PC-9 (cell line): ENCODE results near the gene JPH4. TPM values are rescaled to one million over a fixed set of nuclear protein-coding genes. Genes with fewer than 3 reads are reported as not detected.

ENCODE experiments used
- BruUV-seq: library from RNA; stranded (reverse); fragments of 400-500 nt; replicated peaks from 2 replicates; lab custom pipeline; 2021; lab: Mats Ljungman, UMichigan
- CTCF ChIA-PET: fragments of 300-600 bp; sonication (Branson Sonifier 250); formaldehyde crosslinking; loops from one replicate; lab custom pipeline; 2022; ENCODE audit warnings: antibody characterized with exemption; lab: Charles Lee
- POLR2A ChIA-PET: fragments of 300-600 bp; sonication (Branson Sonifier 250); formaldehyde crosslinking; loops from one replicate; lab custom pipeline; 2022; ENCODE audit warnings: antibody characterized with exemption; ENCODE audit not compliant: unreplicated experiment; lab: Charles Lee
- DNase-seq, 2 experiments: peaks; one replicate each; pipeline versions ENCODE4 v3.0.0 to v3.0.0-alpha.2; 2015 to 2022; ENCODE audit warnings: mixed read lengths in 1 of 2
- H2AFZ ChIP-seq: fragments of 200-600 bp; sonication (generic); 2 replicates; pipeline ENCODE4 v1.8.1; 2017; ENCODE audit warnings: antibody characterized with exemption
- H3F3A ChIP-seq: fragments of 200-600 bp; sonication (generic); 2 replicates; pipeline ENCODE4 v1.8.1; 2017; ENCODE audit warnings: antibody characterized with exemption, mild to moderate bottlenecking, low read depth; ENCODE audit not compliant: insufficient read depth
- H3K27ac ChIP-seq: fragments of 200-600 bp; sonication (generic); 2 replicates; pipeline ENCODE4 v1.6.1; 2016; ENCODE audit warnings: mixed run types
- H3K27me3 ChIP-seq: fragments of 200-600 bp; sonication (generic); 2 replicates; pipeline ENCODE4 v1.6.1; 2016; ENCODE audit warnings: low read depth, mixed run types; ENCODE audit not compliant: insufficient read depth
- H3K36me3 ChIP-seq: fragments of 200-600 bp; sonication (generic); 2 replicates; pipeline ENCODE4 v1.6.1; 2016; ENCODE audit warnings: low read depth, mixed run types
- H3K4me1 ChIP-seq: fragments of 200-600 bp; sonication (generic); replicated peaks from 2 replicates; pipeline ENCODE4 v1.6.1; 2016; ENCODE audit warnings: mixed run types; ENCODE audit not compliant: insufficient read depth
- H3K4me2 ChIP-seq: fragments of 200-600 bp; sonication (generic); 2 replicates; pipeline ENCODE4 v1.6.1; 2017; ENCODE audit warnings: mixed run types
- H3K4me3 ChIP-seq: fragments of 200-600 bp; sonication (generic); 2 replicates; pipeline ENCODE4 v1.6.1; 2016; ENCODE audit warnings: mixed run types
- H3K79me2 ChIP-seq: fragments of 200-600 bp; sonication (generic); 2 replicates; pipeline ENCODE4 v1.6.1; 2017; ENCODE audit warnings: low read depth, mixed run types
- H3K9me2 ChIP-seq: fragments of 200-600 bp; sonication (generic); 2 replicates; pipeline ENCODE4 v1.8.1; 2017; ENCODE audit warnings: mild to moderate bottlenecking; ENCODE audit not compliant: insufficient read depth
- H3K9me3 ChIP-seq: fragments of 200-600 bp; sonication (generic); 2 replicates; pipeline ENCODE4 v1.8.1; 2016; ENCODE audit warnings: low read depth; ENCODE audit not compliant: insufficient read depth
- H4K20me1 ChIP-seq: fragments of 200-600 bp; sonication (generic); 2 replicates; pipeline ENCODE4 v1.8.1; 2017; ENCODE audit not compliant: insufficient read depth
- EZH2 ChIP-seq: fragments of 200-600 bp; sonication (generic); IDR thresholded peaks from 2 replicates; pipeline ENCODE4 v1.8.0; 2017; ENCODE audit warnings: antibody characterized with exemption, low read depth
- intact Hi-C: fragments of 100-400 bp; cut with micrococcal nuclease; formaldehyde crosslinking; loops from one replicate; pipeline ENCODE4 v1.10.0; 2022; ENCODE audit not compliant: unreplicated experiment
- total RNA-seq: library from RNA; stranded (reverse); gene quantifications from 2 replicates; pipeline ENCODE4 v1.2.3, GENCODE V29; 2021
- TF ChIP-seq, protein P1 (sequence below): fragments of 200-600 bp; sonication (generic); conservative IDR thresholded peaks from 2 replicates; pipeline ENCODE4 v1.6.1; 2017; ENCODE audit warnings: mixed run types, antibody characterized with exemption, mild to moderate bottlenecking, moderate library complexity

Gene JPH4
- total RNA-seq, 1 experiment from 2014 or later = not detected

DNA sequence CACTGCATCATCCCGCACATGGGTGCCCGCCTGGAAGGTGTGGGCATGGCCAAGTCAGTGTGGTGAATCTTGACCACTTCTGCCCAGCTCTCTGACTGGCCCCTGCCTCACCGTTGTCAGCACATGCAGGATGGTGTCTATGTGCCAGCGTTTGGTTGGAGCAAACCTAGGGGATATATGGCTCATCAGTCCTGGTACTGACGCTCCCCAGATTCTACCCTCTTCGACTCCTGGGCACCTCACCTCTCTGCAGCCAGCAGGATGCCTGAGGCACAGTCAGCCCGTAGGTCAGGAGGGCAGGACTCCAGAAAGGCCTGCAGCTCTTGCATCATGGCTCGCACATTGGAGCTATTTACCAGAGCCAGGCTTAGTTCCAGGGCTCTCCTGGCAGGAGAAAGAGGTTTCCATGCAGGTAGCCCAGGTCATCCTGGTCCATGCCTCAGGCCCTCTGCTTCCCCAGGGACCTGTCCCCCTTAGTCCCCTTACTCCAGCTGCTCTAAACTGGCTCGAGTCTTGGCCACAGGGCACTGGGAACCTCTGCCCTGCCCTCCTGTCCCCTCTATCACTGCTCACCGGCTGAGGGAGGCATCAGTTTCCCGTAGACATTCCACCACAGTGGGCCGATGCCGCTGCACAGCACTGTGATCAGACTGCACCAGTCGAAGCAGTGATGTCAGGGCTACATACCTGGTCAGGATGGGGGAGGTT is 15.0 kb downstream of the JPH4 start:
- Histone ChIP-seq H3K27me3 (no peaks in the 10 kb centered on the region), H4K20me1 (no peaks in the 10 kb centered on the region; the same call in 1 of the 2 replicates), H3K79me2 (peaks cover 13% of the 10 kb centered on the region), H3F3A (peaks cover 9% of the 10 kb centered on the region), H2AFZ (no peak overlapping the region), H3K9me2 (no peaks in the 10 kb centered on the region), H3K4me2 (no peak overlapping the region), H3K27ac (no peak overlapping the region), H3K4me1 (peaks cover 14% of the 10 kb centered on the region), H3K4me3 (no peak overlapping the region), H3K36me3 (no peaks in the 10 kb centered on the region), H3K9me3 (no peaks in the 10 kb centered on the region)
- intact Hi-C loops = no loop called here
- CTCF ChIA-PET = no interaction called here
- no TSS peak for BruUV-seq
- DNase-seq = no peak
- no peak for TF ChIP-seq EZH2
- TF ChIP-seq, protein P1, sequence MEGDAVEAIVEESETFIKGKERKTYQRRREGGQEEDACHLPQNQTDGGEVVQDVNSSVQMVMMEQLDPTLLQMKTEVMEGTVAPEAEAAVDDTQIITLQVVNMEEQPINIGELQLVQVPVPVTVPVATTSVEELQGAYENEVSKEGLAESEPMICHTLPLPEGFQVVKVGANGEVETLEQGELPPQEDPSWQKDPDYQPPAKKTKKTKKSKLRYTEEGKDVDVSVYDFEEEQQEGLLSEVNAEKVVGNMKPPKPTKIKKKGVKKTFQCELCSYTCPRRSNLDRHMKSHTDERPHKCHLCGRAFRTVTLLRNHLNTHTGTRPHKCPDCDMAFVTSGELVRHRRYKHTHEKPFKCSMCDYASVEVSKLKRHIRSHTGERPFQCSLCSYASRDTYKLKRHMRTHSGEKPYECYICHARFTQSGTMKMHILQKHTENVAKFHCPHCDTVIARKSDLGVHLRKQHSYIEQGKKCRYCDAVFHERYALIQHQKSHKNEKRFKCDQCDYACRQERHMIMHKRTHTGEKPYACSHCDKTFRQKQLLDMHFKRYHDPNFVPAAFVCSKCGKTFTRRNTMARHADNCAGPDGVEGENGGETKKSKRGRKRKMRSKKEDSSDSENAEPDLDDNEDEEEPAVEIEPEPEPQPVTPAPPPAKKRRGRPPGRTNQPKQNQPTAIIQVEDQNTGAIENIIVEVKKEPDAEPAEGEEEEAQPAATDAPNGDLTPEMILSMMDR = no peak
- POLR2A ChIA-PET = no interaction called here

DNA sequence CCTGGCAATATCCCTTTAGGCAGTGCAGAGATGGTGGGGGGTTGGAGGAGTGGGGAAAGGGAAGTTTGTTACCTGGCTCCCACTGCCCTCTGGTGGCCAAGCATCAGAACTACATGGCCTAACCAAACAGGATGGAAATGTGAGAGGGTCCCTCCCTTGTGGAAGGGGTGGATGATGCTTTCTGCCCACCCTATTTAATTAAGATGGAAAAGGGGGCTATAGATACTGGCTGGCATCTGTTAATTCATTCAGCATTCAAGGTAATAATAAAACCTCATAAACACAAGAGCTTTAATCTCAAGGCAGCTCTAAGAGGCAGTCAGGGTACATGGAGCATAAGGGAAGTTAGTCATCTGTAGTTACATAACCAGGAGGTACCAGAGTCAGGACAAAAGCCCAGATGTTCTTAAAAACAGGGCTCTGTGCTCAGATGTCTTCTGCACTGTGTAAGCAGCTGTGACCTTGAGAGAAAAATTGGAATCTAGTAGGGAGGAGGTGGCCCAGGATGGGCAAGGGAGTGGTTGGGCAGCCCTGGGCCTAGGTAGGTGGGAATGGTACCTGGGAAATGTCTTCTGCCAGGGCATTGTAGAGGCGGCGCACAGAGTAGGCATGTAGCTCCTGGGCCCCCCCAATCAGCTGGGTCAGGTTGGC is 15.6 kb downstream of the JPH4 start:
- H2AFZ ChIP-seq = no peak overlapping the region
- H4K20me1 ChIP-seq = no peaks in the 10 kb centered on the region; the same call in 1 of the 2 replicates
- ChIA-PET CTCF (no interaction called here), POLR2A (no interaction called here)
- peak in 1 of 2 experiments; percentile 19 for DNase-seq
- no peaks in the 10 kb centered on the region for H3K9me3 ChIP-seq
- H3K4me1 ChIP-seq = peaks cover 7% of the 10 kb centered on the region
- peaks cover 13% of the 10 kb centered on the region for H3K79me2 ChIP-seq
- no peak overlapping the region for H3K4me2 ChIP-seq
- H3K27ac ChIP-seq = no peak overlapping the region
- no TSS peak for BruUV-seq
- intact Hi-C loops = loop anchor here (1.0 kb wide), 1 partner anchor 85 kb away; no protein-coding TSS in a partner anchor
- TF ChIP-seq, protein P1 = peak; percentile 86
- TF ChIP-seq EZH2 = no peak
- peaks cover 9% of the 10 kb centered on the region for H3F3A ChIP-seq
- no peaks in the 10 kb centered on the region for H3K36me3 ChIP-seq
- H3K27me3 ChIP-seq = no peaks in the 10 kb centered on the region
- H3K4me3 ChIP-seq = no peak overlapping the region
- H3K9me2 ChIP-seq = no peaks in the 10 kb centered on the region

GRCh38 chr14:23561873-23562821 is 16.4 kb downstream of the JPH4 start:
- H3K4me3 ChIP-seq = no peak overlapping the region
- no peak overlapping the region for H3K4me2 ChIP-seq
- no peaks in the 10 kb centered on the region for H3K9me2 ChIP-seq
- H3F3A ChIP-seq = peaks cover 9% of the 10 kb centered on the region
- no peak overlapping the region for H2AFZ ChIP-seq
- no peak for TF ChIP-seq EZH2
- TF ChIP-seq, protein P1 = no peak
- no peaks in the 10 kb centered on the region for H3K36me3 ChIP-seq
- H3K27me3 ChIP-seq = no peaks in the 10 kb centered on the region
- no peaks in the 10 kb centered on the region; the same call in 1 of the 2 replicates for H4K20me1 ChIP-seq
- BruUV-seq = no TSS peak
- H3K79me2 ChIP-seq = peaks cover 13% of the 10 kb centered on the region
- H3K9me3 ChIP-seq = no peaks in the 10 kb centered on the region
- CTCF ChIA-PET = interaction anchor here (1.1 to 1.2 kb wide), 2 partner anchors 83 to 229 kb away, joined by 3 to 5 read pairs; no protein-coding TSS in a partner anchor
- POLR2A ChIA-PET = no interaction called here
- DNase-seq = no peak
- intact Hi-C loops = loop anchor here (1.0 kb wide), 1 partner anchor 84 kb away; no protein-coding TSS in a partner anchor
- peaks cover 5% of the 10 kb centered on the region; the same call in 1 of the 2 replicates for H3K4me1 ChIP-seq
- H3K27ac ChIP-seq = no peak overlapping the region
